GM12892 (cell line): ENCODE measurements around the gene OR10H2. TPM values are rescaled to one million over a fixed set of nuclear protein-coding genes. Genes with fewer than 3 reads are reported as not detected.
"Not testable (repeated sequence)": the region's sequence is repeated elsewhere in the genome, so short reads cannot be mapped to it uniquely, and the experiment has no call there.

Experiments
- DNase-seq: peaks from one replicate; pipeline ENCODE4 v3.0.0; 2011; ENCODE audit not compliant: insufficient read length
- FAIRE-seq: peaks from 2 replicates; lab custom pipeline; 2011; peaks lifted over from hg19 to GRCh38; lab: Jason Lieb, UNC
- POLR2A ChIP-seq: IDR thresholded peaks from 2 replicates; pipeline ENCODE4 v1.6.1; 2011; ENCODE audit warnings: low read depth, low read length, control low read depth
- POLR2AphosphoS5 ChIP-seq: IDR thresholded peaks from 2 replicates; pipeline ENCODE4 v1.6.1; 2011; ENCODE audit warnings: low read depth, low read length, control low read depth
- TAF1 ChIP-seq: IDR thresholded peaks from 2 replicates; pipeline ENCODE4 v1.6.1; 2011; ENCODE audit warnings: low read depth, mild to moderate bottlenecking, control low read depth, low read length, borderline replicate concordance
- polyA plus RNA-seq: library from polyadenylated mRNA; unstranded; fragments of >200 nt; gene quantifications from one replicate; pipeline ENCODE4 v1.2.1, GENCODE V29; 2012; ENCODE audit warnings: missing spikeins, inconsistent platforms; ENCODE audit not compliant: missing spikeins

Gene OR10H2
- polyA plus RNA-seq = not detected

- no peak for FAIRE-seq
Measured at GRCh38 chr19:15727724-15728123, at the start of gene OR10H2. Gene OR10H2 (plus strand): TSS chr19:15728024. CDS start chr19:15728044, 20 bp downstream.

DNA sequence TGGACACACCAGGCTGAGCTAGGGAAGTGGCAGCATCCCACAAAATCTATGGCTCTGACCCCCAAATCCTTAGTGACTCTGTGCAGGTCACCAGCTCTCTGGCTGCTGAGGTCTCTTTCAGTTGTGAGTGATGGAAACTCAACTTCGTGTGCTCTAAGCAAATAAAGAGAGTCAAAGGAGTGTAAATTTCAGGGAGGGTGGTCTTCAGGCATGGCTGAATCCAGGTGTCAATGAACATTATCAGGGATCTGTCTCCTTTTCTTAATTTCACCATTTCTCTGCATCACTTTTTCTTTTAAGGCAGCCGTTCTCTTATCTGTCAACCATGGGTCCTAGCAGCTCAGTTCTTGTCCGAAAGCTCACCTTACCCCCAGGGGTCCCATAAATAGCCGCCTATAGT, 48.7 kb upstream of the OR10H2 start:
- DNase-seq (no peak), FAIRE-seq (no peak)
- TF ChIP-seq POLR2A (no peak), POLR2AphosphoS5 (no peak), TAF1 (no peak)

More at GRCh38 chr19:15727724-15728123, at the start of gene OR10H2:
- TF ChIP-seq TAF1 (no peak), POLR2AphosphoS5 (no peak), POLR2A (no peak)
- no peak for DNase-seq

DNA sequence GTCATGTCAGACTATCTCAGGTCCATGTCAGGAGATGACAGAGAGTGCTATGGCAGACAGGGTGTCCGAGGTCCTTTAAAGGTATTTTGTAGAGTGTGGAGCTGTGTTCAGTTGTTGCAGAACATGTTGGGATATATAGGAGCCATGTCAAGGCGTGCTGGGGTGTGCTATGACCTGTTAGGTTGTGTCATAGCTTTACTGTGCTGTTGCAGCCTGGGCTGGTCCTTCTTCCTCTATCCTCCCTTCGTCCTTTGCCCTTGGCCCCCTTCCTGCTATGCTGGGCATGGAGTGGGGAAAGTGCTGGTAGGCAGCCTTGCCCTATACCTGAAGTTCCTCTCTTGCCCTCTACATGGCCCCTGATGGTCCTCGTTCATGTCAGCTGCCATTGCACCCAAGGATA, 48.0 kb upstream of the OR10H2 start:
- DNase-seq, FAIRE-seq: not testable (repeated sequence)

DNA sequence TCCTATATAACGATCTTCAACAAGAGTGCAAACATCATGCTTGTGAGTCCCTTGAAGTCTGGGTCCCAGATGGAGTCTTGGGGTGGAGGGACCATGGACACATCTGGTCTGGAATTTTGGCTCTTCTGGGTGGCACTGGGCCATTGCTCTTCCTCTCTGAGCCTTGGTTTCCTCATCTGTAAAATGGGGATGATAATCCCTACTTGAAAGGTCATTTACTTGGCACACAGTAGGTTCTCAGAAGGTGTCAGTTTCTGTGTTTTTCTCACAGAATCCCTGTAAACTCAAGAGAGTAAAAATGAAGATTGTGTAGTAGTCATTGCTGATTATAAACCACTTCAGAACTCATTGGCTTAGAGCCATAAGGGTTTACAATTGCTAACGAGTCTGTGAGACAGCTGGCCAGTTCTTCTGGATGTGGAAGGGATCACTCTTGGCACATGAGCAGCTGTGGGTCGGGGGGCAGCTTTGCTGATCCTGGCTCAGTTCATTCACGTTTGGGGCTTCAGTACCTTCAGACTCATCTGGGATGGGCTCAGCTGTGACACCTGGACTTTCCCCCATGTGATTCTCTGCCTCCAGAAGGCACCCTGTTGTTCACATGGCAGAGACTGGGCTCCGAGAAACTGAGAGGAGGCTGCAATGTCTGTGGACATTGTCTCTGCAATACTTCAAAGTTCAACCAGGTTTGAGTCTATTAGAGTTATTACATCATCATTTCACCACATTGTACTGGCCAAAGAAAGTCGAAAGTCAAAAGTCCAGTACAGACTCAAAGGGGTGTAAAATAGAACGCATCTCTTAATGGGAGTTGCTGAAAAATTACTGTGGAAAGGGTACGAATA, 47.1 kb upstream of the OR10H2 start:
- TF ChIP-seq POLR2A = no peak
- TF ChIP-seq TAF1 = no peak
- no peak for TF ChIP-seq POLR2AphosphoS5
- DNase-seq = no peak
- no peak for FAIRE-seq

- TF ChIP-seq POLR2A = no peak
- TF ChIP-seq POLR2AphosphoS5 = no peak
- TF ChIP-seq TAF1 = no peak
- no peak for DNase-seq
- no peak for FAIRE-seq
Measured at GRCh38 chr19:15683411-15683810, 44.4 kb upstream of the OR10H2 start.

GRCh38 chr19:15684828-15685227, 43.0 kb upstream of the OR10H2 start:
- FAIRE-seq (no peak), DNase-seq (no peak)
- TF ChIP-seq POLR2A (no peak), TAF1 (no peak), POLR2AphosphoS5 (no peak)

DNA sequence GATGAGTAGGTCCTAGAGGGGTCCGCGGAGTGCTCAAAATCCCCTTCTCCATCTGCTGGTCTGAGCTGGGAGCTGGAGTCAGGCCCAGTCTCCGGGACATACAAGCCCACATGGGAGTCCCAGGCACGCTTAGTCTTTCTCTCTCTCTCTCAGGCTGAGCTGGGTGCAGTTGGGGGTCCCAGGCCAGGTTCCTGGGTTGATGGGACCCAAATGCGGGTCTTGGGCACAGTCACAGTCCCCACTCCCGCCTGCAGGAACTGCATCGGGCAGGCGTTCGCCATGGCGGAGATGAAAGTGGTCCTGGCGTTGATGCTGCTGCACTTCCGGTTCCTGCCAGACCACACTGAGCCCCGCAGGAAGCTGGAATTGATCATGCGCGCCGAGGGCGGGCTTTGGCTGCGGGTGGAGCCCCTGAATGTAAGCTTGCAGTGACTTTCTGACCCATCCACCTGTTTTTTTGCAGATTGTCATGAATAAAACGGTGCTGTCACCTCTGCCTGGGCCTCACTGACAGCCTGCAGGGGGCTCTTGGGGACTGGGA, 31.1 kb upstream of the OR10H2 start:
- no peak for DNase-seq
- no peak for TF ChIP-seq TAF1
- no peak for TF ChIP-seq POLR2A
- no peak for TF ChIP-seq POLR2AphosphoS5
- FAIRE-seq = no peak

DNA sequence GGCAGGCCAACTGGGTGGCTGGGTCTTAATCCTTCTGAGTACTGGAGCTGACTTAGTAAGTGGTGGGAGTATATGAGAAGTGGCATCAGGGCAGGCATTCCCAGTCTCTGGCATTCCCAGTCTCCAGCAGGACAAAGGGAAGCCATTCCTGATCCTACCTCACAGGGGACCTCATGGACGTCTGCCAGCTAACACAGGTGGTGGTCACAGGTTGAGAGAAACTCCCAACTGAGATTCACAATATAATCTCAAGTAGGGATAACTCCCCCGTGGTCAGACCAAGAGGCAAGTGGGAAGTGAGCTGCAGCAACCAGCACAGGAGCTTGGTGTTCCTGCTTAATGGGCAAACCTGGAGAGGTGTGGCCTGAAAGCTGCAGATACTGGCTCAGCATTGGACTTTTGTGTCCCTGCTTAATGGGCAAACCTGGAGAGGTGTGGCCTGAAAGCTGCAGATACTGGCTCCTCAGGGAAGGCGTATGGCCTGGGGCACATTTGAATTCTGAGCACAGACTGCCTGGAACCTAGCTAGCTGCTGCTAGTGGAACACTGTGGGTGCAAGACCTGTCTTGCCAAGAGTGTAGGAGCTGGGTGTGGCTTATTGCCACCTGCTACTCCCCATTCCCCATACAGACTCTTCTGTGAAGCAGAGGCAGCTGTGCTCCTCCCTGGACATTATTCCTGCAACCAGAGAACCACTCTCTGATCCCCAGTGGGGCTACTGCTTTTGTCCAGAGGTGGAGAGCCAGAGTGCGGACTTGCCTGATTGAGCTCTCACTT, 25.9 kb upstream of the OR10H2 start:
- no peak for DNase-seq
- TF ChIP-seq POLR2AphosphoS5 (no peak), TAF1 (no peak), POLR2A (no peak)
- no peak for FAIRE-seq

GRCh38 chr19:15702534-15702930, 25.3 kb upstream of the OR10H2 start:
- TF ChIP-seq POLR2A = no peak
- no peak for TF ChIP-seq POLR2AphosphoS5
- TF ChIP-seq TAF1 = no peak
- DNase-seq = no peak
- FAIRE-seq = no peak

DNA sequence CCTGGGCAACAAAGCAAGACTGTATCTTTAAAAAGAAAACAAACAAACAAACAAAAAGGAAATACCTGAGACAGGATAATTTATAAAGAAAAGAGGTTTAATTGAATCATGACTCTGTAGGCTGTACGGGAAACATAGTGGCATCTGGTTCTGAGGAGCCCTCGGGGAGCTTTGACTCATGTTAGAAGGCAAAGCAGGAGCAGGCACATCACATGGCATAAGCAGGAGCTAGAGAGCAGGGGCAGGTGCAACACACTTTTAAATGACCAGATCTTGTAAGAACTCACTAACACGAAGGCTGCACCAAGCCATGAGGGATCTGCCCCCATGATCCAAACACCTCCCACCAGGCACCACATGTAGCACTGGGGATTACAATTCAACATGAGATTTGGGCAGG, 13.2 kb upstream of the OR10H2 start:
- DNase-seq = no peak
- FAIRE-seq = no peak
- TF ChIP-seq TAF1 (no peak), POLR2A (no peak), POLR2AphosphoS5 (no peak)

DNA sequence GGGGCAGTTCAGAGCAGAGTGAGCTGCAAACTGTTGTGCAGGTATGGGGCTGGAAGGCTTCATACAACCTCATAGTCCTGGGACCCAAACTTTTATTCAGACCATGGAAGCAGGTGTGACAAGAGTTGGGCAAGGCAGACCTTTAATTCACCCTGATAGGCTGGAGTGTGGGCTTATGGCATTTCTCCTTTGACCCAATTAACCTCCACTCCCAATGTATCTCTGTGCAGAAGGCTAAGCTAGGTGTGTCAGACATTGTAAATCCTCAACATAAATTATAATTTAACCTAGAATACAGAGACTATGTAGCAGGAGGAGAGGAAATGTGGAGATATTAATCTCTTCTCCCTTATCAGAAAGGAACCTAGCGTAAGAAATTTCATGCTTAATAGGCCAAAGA, 12.2 kb upstream of the OR10H2 start:
- TF ChIP-seq TAF1 (no peak), POLR2A (no peak), POLR2AphosphoS5 (no peak)
- no peak for FAIRE-seq

More for the DNA sequence above, 12.2 kb upstream of the OR10H2 start:
- DNase-seq = no peak
